WTC11 (cell line): ENCODE measurements around the gene WDR53. TPM values are rescaled to one million over a fixed set of nuclear protein-coding genes. Genes with fewer than 3 reads are reported as not detected.

Experiments used
- ATAC-seq: fragments of 200-7000 bp; cut with Tn5 transposase; 2 replicates; pipeline ENCODE4 v1.10.0; 2021; ENCODE audit warnings: mild to moderate bottlenecking, moderate library complexity
- CTCF ChIA-PET: fragments of 300-600 bp; sonication (Branson Sonifier 250); formaldehyde crosslinking; loops from one replicate; lab custom pipeline; 2021; ENCODE audit warnings: antibody characterized with exemption; lab: Charles Lee
- POLR2A ChIA-PET: fragments of 350-600 bp; sonication (Branson Sonifier 250); formaldehyde crosslinking; loops from one replicate; lab custom pipeline; 2021; ENCODE audit warnings: antibody characterized with exemption; lab: Charles Lee
- DNase-seq: peaks from one replicate; pipeline ENCODE4 v3.0.0; 2021; ENCODE audit warnings: low spot score
- H3K27ac Mint-ChIP-seq: 2 replicates; pipeline ENCODE4 v1.8.0; 2021; ENCODE audit warnings: mixed read lengths
- H3K27me3 Mint-ChIP-seq: 2 replicates; pipeline ENCODE4 v1.8.0; 2021; ENCODE audit warnings: low read depth, mild to moderate bottlenecking, moderate library complexity, mixed read lengths
- H3K36me3 Mint-ChIP-seq: 2 replicates; pipeline ENCODE4 v1.8.0; 2021; ENCODE audit warnings: mixed read lengths
- H3K4me1 Mint-ChIP-seq: 2 replicates; pipeline ENCODE4 v1.8.0; 2022; ENCODE audit warnings: mixed read lengths
- H3K4me3 Mint-ChIP-seq: 2 replicates; pipeline ENCODE4 v1.8.0; 2021; ENCODE audit warnings: mild to moderate bottlenecking, moderate library complexity, mixed read lengths
- H3K9me3 Mint-ChIP-seq: 2 replicates; pipeline ENCODE4 v1.8.0; 2021; ENCODE audit warnings: mixed read lengths
- FOXP1 ChIP-seq: sonication (generic); formaldehyde crosslinking; IDR thresholded peaks from 2 replicates; pipeline ENCODE4 v1.8.0; 2022; ENCODE audit warnings: missing genetic modification reagents, mild to moderate bottlenecking, moderate library complexity, borderline replicate concordance
- MXD4 ChIP-seq: fragments of 250-450 bp; sonication (Bioruptor Pico); IDR thresholded peaks from 2 replicates; pipeline ENCODE4 v1.8.0; 2021; ENCODE audit warnings: mild to moderate bottlenecking, moderate library complexity, borderline replicate concordance
- TCF7 ChIP-seq: sonication (generic); formaldehyde crosslinking; IDR thresholded peaks from 2 replicates; pipeline ENCODE4 v1.8.0; 2022; ENCODE audit warnings: mild to moderate bottlenecking, low read depth, missing genetic modification reagents, moderate library complexity
- ZNF121 ChIP-seq: sonication (generic); formaldehyde crosslinking; IDR thresholded peaks from 2 replicates; pipeline ENCODE4 v1.8.0; 2023; ENCODE audit warnings: missing genetic modification reagents
- total RNA-seq: library from RNA; stranded (reverse); gene quantifications from 3 replicates; pipeline ENCODE4 v1.2.3, GENCODE V29; 2021
- TF ChIP-seq, protein P1 (sequence below): sonication (generic); formaldehyde crosslinking; IDR thresholded peaks from 2 replicates; pipeline ENCODE4 v1.8.1; 2023; ENCODE audit warnings: mild to moderate bottlenecking, moderate library complexity, missing genetic modification reagents
- TF ChIP-seq, protein P2 (sequence below): sonication (generic); formaldehyde crosslinking; IDR thresholded peaks from 2 replicates; pipeline ENCODE4 v1.8.1; 2023; ENCODE audit warnings: mild to moderate bottlenecking, missing genetic modification reagents, moderate library complexity
- TF ChIP-seq, protein P3 (sequence below): fragments of 250-450 bp; sonication (Bioruptor Pico); IDR thresholded peaks from 2 replicates; pipeline ENCODE4 v2.1.2; 2022; ENCODE audit warnings: mild to moderate bottlenecking, moderate library complexity
- TF ChIP-seq, protein P4 (sequence below): sonication (generic); formaldehyde crosslinking; IDR thresholded peaks from 2 replicates; pipeline ENCODE4 v1.8.0; 2022; ENCODE audit warnings: mild to moderate bottlenecking, missing genetic modification reagents

WDR53 gene
- total RNA-seq, 1 experiment from 2014 or later: 21.4 TPM

DNA sequence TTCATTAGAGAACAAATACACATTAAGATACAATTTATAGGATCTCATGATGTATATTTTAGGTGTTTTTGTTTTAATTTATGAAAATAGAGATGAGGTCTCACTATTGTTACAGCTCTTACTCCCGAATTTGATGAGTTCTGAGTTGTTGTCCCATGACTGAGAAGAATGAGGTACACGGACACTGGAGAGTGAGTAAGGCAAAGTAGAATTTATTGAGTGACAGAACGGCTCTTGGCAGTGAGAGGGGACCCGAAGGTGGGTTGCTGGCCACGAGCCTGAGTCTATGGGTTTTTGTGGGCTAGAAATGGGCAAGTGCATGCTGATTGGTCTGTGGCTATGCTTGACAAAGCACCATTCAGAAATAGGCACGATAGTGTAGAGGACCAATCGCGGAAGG, 61.7 kb downstream of the WDR53 start (continued):
- TF ChIP-seq, protein P1, sequence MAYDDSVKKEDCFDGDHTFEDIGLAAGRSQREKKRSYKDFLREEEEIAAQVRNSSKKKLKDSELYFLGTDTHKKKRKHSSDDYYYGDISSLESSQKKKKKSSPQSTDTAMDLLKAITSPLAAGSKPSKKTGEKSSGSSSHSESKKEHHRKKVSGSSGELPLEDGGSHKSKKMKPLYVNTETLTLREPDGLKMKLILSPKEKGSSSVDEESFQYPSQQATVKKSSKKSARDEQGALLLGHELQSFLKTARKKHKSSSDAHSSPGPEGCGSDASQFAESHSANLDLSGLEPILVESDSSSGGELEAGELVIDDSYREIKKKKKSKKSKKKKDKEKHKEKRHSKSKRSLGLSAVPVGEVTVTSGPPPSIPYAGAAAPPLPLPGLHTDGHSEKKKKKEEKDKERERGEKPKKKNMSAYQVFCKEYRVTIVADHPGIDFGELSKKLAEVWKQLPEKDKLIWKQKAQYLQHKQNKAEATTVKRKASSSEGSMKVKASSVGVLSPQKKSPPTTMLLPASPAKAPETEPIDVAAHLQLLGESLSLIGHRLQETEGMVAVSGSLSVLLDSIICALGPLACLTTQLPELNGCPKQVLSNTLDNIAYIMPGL (CRISPR knock-in tag): no peak
- TF ChIP-seq, protein P2, sequence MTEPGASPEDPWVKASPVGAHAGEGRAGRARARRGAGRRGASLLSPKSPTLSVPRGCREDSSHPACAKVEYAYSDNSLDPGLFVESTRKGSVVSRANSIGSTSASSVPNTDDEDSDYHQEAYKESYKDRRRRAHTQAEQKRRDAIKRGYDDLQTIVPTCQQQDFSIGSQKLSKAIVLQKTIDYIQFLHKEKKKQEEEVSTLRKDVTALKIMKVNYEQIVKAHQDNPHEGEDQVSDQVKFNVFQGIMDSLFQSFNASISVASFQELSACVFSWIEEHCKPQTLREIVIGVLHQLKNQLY (CRISPR knock-in tag): no peak
- no peak for TF ChIP-seq TCF7 (CRISPR knock-in tag)
- TF ChIP-seq, protein P3, sequence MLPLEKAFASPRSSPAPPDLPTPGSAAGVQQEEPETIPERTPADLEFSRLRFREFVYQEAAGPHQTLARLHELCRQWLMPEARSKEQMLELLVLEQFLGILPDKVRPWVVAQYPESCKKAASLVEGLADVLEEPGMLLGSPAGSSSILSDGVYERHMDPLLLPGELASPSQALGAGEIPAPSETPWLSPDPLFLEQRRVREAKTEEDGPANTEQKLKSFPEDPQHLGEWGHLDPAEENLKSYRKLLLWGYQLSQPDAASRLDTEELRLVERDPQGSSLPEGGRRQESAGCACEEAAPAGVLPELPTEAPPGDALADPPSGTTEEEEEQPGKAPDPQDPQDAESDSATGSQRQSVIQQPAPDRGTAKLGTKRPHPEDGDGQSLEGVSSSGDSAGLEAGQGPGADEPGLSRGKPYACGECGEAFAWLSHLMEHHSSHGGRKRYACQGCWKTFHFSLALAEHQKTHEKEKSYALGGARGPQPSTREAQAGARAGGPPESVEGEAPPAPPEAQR (CRISPR knock-in tag): no peak
- no peak for TF ChIP-seq FOXP1 (CRISPR knock-in tag)

DNA sequence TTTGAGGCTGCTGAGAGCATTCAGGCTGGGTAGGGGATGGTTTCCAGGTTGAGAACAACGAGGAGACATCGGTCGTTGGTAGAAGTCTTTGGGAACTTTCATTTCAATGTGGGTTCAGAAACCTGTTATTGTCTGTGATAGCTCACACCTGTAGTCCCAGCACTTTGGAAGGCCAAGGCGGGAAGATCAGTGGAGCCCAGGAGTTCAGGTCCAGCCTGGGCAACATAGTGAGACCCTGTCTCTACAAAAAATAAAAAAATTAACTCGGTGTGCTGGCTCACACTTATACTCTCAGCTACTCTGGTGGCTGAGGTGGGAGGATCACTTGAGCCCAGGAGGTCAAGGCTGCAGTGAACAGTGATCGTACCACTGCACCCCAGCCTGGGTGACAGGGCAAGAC, 63.8 kb downstream of the WDR53 start:
- CTCF ChIA-PET: interaction anchor here (1.2 to 1.8 kb wide), 3 partner anchors 13 to 438 kb away, joined by 3 to 9 read pairs (median 3); partner anchors contain the start of gene NCBP2
- H3K27ac Mint-ChIP-seq: peak overlapping the region; percentile 95

More for the DNA sequence above, 63.8 kb downstream of the WDR53 start:
- peaks cover 19% of the 10 kb centered on the region for H3K9me3 Mint-ChIP-seq
- H3K4me1 Mint-ChIP-seq: peaks cover 13% of the 10 kb centered on the region
- H3K4me3 Mint-ChIP-seq: peak overlapping the region; percentile 100
- TF ChIP-seq ZNF121 (CRISPR knock-in tag) (0 out of 2 replicates have a peak, but pooled peaks have one; percentile 56), MXD4 (no peak)
- TF ChIP-seq, protein P4, sequence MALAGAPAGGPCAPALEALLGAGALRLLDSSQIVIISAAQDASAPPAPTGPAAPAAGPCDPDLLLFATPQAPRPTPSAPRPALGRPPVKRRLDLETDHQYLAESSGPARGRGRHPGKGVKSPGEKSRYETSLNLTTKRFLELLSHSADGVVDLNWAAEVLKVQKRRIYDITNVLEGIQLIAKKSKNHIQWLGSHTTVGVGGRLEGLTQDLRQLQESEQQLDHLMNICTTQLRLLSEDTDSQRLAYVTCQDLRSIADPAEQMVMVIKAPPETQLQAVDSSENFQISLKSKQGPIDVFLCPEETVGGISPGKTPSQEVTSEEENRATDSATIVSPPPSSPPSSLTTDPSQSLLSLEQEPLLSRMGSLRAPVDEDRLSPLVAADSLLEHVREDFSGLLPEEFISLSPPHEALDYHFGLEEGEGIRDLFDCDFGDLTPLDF: no peak
- TF ChIP-seq, all 79 proteins: peak for 1
- Mint-ChIP-seq H3K36me3 (peaks cover 18% of the 10 kb centered on the region), H3K27me3 (no peaks in the 10 kb centered on the region)
- DNase-seq: no peak
- POLR2A ChIA-PET: no interaction called here
- no peak for ATAC-seq

Other genes starting within 250 kb of the WDR53 start
- not detected in 3 replicates for gene TM4SF19, start 230.2 kb downstream of the WDR53 start, total RNA-seq
- gene UBXN7, start 136.1 kb downstream of the WDR53 start, total RNA-seq: 99.6 to 110 TPM (median 109 TPM) in 3 replicates
- gene RNF168, start 64.8 kb downstream of the WDR53 start, total RNA-seq: 57.0 to 66.1 TPM (median 57.7 TPM) in 3 replicates
- not detected in 3 replicates for gene SMCO1, start 53.2 kb downstream of the WDR53 start, total RNA-seq
- gene FBXO45, start 106 bp upstream of the WDR53 start, total RNA-seq: 15.0 to 16.1 TPM (median 15.4 TPM) in 3 replicates
- gene NRROS, start 71.1 kb upstream of the WDR53 start, total RNA-seq: 3.1 to 5.1 TPM (median 4.9 TPM) in 3 replicates
- 1.4 to 1.5 TPM (median 1.4 TPM) in 3 replicates for gene CEP19, start 143.7 kb upstream of the WDR53 start, total RNA-seq
- gene PIGX, start 143.8 kb upstream of the WDR53 start, total RNA-seq: 12.8 to 16.6 TPM (median 16.5 TPM) in 3 replicates
- gene PAK2, start 171.3 kb upstream of the WDR53 start, total RNA-seq: 47.3 to 50.7 TPM (median 50.0 TPM) in 3 replicates